ENCODE measurements around the gene MAP6D1.

- TF ChIP-seq CTCF (IDR thresholded peaks at IDR 0.05; ENCODE audit: low read length) (no peak), EZH2 (optimal IDR thresholded peaks at IDR 0.05; ENCODE audit: low read depth, low read length) (no peak)
Observed at GRCh38 chr3:183810643-183811594, 14.5 kb downstream of the MAP6D1 start.
